PC-9 (cell line): ENCODE results near the gene NPTXR. TPM values are rescaled to one million over a fixed set of nuclear protein-coding genes. Genes with fewer than 3 reads are reported as not detected.

Source experiments
- BruUV-seq: library from RNA; stranded (reverse); fragments of 400-500 nt; replicated peaks from 2 replicates; lab custom pipeline; 2021; lab: Mats Ljungman, UMichigan
- CTCF ChIA-PET: fragments of 300-600 bp; sonication (Branson Sonifier 250); formaldehyde crosslinking; loops from one replicate; lab custom pipeline; 2022; ENCODE audit warnings: antibody characterized with exemption; lab: Charles Lee
- POLR2A ChIA-PET: fragments of 300-600 bp; sonication (Branson Sonifier 250); formaldehyde crosslinking; loops from one replicate; lab custom pipeline; 2022; ENCODE audit warnings: antibody characterized with exemption; ENCODE audit not compliant: unreplicated experiment; lab: Charles Lee
- DNase-seq, 2 experiments: peaks; one replicate each; pipeline versions ENCODE4 v3.0.0 to v3.0.0-alpha.2; 2015 to 2022; ENCODE audit warnings: mixed read lengths in 1 of 2
- H2AFZ ChIP-seq: fragments of 200-600 bp; sonication (generic); 2 replicates; pipeline ENCODE4 v1.8.1; 2017; ENCODE audit warnings: antibody characterized with exemption
- H3F3A ChIP-seq: fragments of 200-600 bp; sonication (generic); 2 replicates; pipeline ENCODE4 v1.8.1; 2017; ENCODE audit warnings: antibody characterized with exemption, mild to moderate bottlenecking, low read depth; ENCODE audit not compliant: insufficient read depth
- H3K27ac ChIP-seq: fragments of 200-600 bp; sonication (generic); 2 replicates; pipeline ENCODE4 v1.6.1; 2016; ENCODE audit warnings: mixed run types
- H3K27me3 ChIP-seq: fragments of 200-600 bp; sonication (generic); 2 replicates; pipeline ENCODE4 v1.6.1; 2016; ENCODE audit warnings: low read depth, mixed run types; ENCODE audit not compliant: insufficient read depth
- H3K36me3 ChIP-seq: fragments of 200-600 bp; sonication (generic); 2 replicates; pipeline ENCODE4 v1.6.1; 2016; ENCODE audit warnings: low read depth, mixed run types
- H3K4me1 ChIP-seq: fragments of 200-600 bp; sonication (generic); replicated peaks from 2 replicates; pipeline ENCODE4 v1.6.1; 2016; ENCODE audit warnings: mixed run types; ENCODE audit not compliant: insufficient read depth
- H3K4me2 ChIP-seq: fragments of 200-600 bp; sonication (generic); 2 replicates; pipeline ENCODE4 v1.6.1; 2017; ENCODE audit warnings: mixed run types
- H3K4me3 ChIP-seq: fragments of 200-600 bp; sonication (generic); 2 replicates; pipeline ENCODE4 v1.6.1; 2016; ENCODE audit warnings: mixed run types
- H3K79me2 ChIP-seq: fragments of 200-600 bp; sonication (generic); 2 replicates; pipeline ENCODE4 v1.6.1; 2017; ENCODE audit warnings: low read depth, mixed run types
- H3K9me2 ChIP-seq: fragments of 200-600 bp; sonication (generic); 2 replicates; pipeline ENCODE4 v1.8.1; 2017; ENCODE audit warnings: mild to moderate bottlenecking; ENCODE audit not compliant: insufficient read depth
- H3K9me3 ChIP-seq: fragments of 200-600 bp; sonication (generic); 2 replicates; pipeline ENCODE4 v1.8.1; 2016; ENCODE audit warnings: low read depth; ENCODE audit not compliant: insufficient read depth
- H4K20me1 ChIP-seq: fragments of 200-600 bp; sonication (generic); 2 replicates; pipeline ENCODE4 v1.8.1; 2017; ENCODE audit not compliant: insufficient read depth
- EZH2 ChIP-seq: fragments of 200-600 bp; sonication (generic); IDR thresholded peaks from 2 replicates; pipeline ENCODE4 v1.8.0; 2017; ENCODE audit warnings: antibody characterized with exemption, low read depth
- intact Hi-C: fragments of 100-400 bp; cut with micrococcal nuclease; formaldehyde crosslinking; loops from one replicate; pipeline ENCODE4 v1.10.0; 2022; ENCODE audit not compliant: unreplicated experiment
- total RNA-seq: library from RNA; stranded (reverse); gene quantifications from 2 replicates; pipeline ENCODE4 v1.2.3, GENCODE V29; 2021
- TF ChIP-seq, protein P1 (sequence below): fragments of 200-600 bp; sonication (generic); conservative IDR thresholded peaks from 2 replicates; pipeline ENCODE4 v1.6.1; 2017; ENCODE audit warnings: mixed run types, antibody characterized with exemption, mild to moderate bottlenecking, moderate library complexity

NPTXR gene
- total RNA-seq, 1 experiment from 2014 or later = 14.7 TPM

DNA sequence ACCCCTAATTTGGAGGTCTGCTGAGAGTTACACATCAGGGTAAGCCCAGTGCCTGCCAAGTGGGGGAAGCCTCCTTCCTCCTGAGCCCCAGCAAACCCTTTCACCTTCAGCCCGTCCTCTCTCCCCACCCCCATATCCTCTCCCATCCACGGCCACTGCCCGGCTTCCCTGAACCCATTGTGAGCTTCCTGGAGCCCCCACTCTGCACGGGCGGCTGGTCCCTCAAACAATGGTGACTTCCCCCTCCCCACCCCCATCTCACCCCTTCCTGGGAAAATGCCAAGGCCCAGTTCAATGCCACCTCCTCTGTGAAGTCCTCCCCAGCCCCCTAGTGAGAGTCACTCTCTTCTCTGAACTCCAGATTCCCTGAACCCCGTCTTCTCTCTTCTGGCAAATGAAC, 67.7 kb downstream of the NPTXR start:
- H3K27me3 ChIP-seq = no peaks in the 10 kb centered on the region
- ChIA-PET CTCF (no interaction called here), POLR2A (no interaction called here)
- no peaks in the 10 kb centered on the region for H3K9me2 ChIP-seq
- no peaks in the 10 kb centered on the region for H3K9me3 ChIP-seq
- H3K27ac ChIP-seq = no peak overlapping the region
- no peak for DNase-seq
- H3K4me2 ChIP-seq = no peak overlapping the region
- no peaks in the 10 kb centered on the region for H3K79me2 ChIP-seq
- H4K20me1 ChIP-seq = no peaks in the 10 kb centered on the region
- intact Hi-C loops = no loop called here
- no peaks in the 10 kb centered on the region for H3K36me3 ChIP-seq
- H3K4me1 ChIP-seq = no peaks in the 10 kb centered on the region
- no peak overlapping the region for H2AFZ ChIP-seq
- H3K4me3 ChIP-seq = no peak overlapping the region
- H3F3A ChIP-seq = 0 out of 2 replicates have a peak, but pooled peaks cover 4% of the 10 kb centered on the region
- TF ChIP-seq, protein P1, sequence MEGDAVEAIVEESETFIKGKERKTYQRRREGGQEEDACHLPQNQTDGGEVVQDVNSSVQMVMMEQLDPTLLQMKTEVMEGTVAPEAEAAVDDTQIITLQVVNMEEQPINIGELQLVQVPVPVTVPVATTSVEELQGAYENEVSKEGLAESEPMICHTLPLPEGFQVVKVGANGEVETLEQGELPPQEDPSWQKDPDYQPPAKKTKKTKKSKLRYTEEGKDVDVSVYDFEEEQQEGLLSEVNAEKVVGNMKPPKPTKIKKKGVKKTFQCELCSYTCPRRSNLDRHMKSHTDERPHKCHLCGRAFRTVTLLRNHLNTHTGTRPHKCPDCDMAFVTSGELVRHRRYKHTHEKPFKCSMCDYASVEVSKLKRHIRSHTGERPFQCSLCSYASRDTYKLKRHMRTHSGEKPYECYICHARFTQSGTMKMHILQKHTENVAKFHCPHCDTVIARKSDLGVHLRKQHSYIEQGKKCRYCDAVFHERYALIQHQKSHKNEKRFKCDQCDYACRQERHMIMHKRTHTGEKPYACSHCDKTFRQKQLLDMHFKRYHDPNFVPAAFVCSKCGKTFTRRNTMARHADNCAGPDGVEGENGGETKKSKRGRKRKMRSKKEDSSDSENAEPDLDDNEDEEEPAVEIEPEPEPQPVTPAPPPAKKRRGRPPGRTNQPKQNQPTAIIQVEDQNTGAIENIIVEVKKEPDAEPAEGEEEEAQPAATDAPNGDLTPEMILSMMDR = no peak
- TF ChIP-seq EZH2 = no peak
- no TSS peak for BruUV-seq

GRCh38 chr22:38775656-38776055, 68.2 kb downstream of the NPTXR start:
- TF ChIP-seq, protein P1 = no peak
- no peak for TF ChIP-seq EZH2
- ChIA-PET CTCF (no interaction called here), POLR2A (no interaction called here)
- BruUV-seq = no TSS peak
- H3F3A ChIP-seq = 0 out of 2 replicates have a peak, but pooled peaks cover 4% of the 10 kb centered on the region
- H3K27ac ChIP-seq = no peak overlapping the region
- no peak overlapping the region for H2AFZ ChIP-seq
- intact Hi-C loops = no loop called here
- H3K9me2 ChIP-seq = no peaks in the 10 kb centered on the region
- DNase-seq = no peak
- H3K9me3 ChIP-seq = no peaks in the 10 kb centered on the region
- no peaks in the 10 kb centered on the region for H3K36me3 ChIP-seq
- no peak overlapping the region for H3K4me3 ChIP-seq
- no peaks in the 10 kb centered on the region for H3K27me3 ChIP-seq
- no peaks in the 10 kb centered on the region for H3K79me2 ChIP-seq
- H3K4me1 ChIP-seq = no peaks in the 10 kb centered on the region
- no peaks in the 10 kb centered on the region for H4K20me1 ChIP-seq
- no peak overlapping the region for H3K4me2 ChIP-seq

DNA sequence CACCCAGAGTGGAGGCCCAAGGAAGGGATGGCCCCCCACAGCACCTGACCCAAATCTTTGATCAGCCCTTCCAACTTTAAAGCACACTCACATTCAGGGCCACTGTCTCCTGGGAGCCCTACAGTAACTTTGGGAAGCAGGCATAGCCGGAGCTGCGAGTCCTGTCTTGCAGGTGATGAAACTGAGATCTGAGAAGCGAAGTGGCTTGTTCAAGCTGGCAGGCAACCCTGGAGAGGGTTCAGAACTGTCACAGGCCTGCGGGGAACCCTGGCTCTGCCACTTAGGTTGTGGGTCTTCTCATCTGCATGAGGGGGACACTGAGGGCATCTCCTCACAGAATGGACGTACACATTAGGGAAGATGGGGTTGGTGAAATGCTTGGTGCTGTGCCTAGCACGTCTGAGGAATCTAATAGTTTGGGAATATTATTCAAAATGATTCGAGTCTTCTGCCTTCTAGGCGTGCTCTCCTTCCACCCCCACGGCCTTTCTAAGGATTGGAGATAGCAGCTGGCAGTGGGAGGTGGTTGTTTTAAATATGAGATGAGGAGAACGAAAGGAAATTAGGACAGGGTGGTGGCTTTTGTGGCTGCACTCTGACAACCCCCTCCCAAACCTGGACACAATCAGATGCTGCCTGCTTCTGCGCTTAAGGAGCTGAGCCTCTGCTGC, 69.2 kb downstream of the NPTXR start:
- H2AFZ ChIP-seq = no peak overlapping the region
- H3F3A ChIP-seq = 0 out of 2 replicates have a peak, but pooled peaks cover 4% of the 10 kb centered on the region
- no TSS peak for BruUV-seq
- no peak overlapping the region for H3K27ac ChIP-seq
- H3K9me3 ChIP-seq = no peaks in the 10 kb centered on the region
- no peak for TF ChIP-seq EZH2
- TF ChIP-seq, protein P1 = no peak
- no peak overlapping the region for H3K4me2 ChIP-seq
- H3K4me3 ChIP-seq = no peak overlapping the region
- H3K9me2 ChIP-seq = no peaks in the 10 kb centered on the region
- no peaks in the 10 kb centered on the region for H3K79me2 ChIP-seq
- no peaks in the 10 kb centered on the region for H3K4me1 ChIP-seq
- DNase-seq = no peak
- H4K20me1 ChIP-seq = no peaks in the 10 kb centered on the region
- ChIA-PET POLR2A (interaction anchor here (0.7 kb wide), 1 partner anchor 10 kb away, joined by 4 read pairs; no protein-coding TSS in a partner anchor), CTCF (no interaction called here)
- no peaks in the 10 kb centered on the region for H3K27me3 ChIP-seq
- intact Hi-C loops = no loop called here
- H3K36me3 ChIP-seq = no peaks in the 10 kb centered on the region
